IMR-90 (cell line): ENCODE data around the gene PKD1.

Source experiments
- CTCF ChIP-seq: conservative IDR thresholded peaks from 2 replicates; pipeline ENCODE4 v1.5.1; 2012; ENCODE audit warnings: mild to moderate bottlenecking, low read depth, low read length, improper control_type of control experiment
- MXI1 ChIP-seq: IDR thresholded peaks from 2 replicates; pipeline ENCODE4 v1.6.1; 2012; ENCODE audit warnings: low read depth, mild to moderate bottlenecking, low read length, moderate library complexity, borderline replicate concordance
- RFX5 ChIP-seq: IDR thresholded peaks from 2 replicates; pipeline ENCODE4 v1.8.0; 2012; ENCODE audit warnings: low read depth, mild to moderate bottlenecking, low read length, moderate library complexity

DNA sequence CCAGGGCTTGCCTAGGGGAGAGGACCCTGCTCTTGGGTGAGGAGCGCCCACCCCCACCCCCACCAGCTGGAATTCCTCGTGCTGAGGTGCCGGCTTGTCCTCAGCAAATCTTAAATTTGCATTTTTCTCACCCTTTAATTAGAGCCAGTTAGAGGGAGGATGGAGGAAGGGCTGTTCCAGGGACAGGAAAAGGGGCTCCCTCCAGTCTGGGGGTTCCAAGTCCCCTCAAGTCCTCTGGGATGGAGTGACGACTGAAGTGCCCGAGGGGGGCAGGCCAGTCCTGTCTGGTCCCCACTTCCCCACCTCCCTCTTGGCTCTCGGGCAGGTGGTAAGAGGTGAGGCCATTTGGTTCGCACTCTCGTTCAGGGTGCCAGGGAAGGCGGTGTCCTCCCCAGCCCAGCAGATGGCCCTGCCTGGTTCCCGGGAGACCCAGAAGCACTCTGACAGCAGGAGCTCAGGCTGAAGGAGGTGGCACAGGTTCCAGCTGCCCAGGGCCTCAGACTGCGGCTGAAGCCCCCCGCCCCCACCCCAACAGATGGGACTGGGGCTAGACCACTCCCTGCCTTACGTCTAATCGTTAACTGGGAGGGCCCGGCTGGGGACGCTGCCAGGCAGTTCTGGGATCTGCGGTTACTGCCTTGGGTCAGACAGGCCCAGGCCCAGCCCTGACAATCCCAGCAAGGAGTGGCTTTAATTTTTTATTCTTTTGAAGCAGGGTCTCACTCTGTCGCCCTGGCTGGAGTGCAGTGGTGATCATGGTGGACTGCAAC lies 14.9 kb upstream of the PKD1 start:
- TF ChIP-seq CTCF (no peak), MXI1 (no peak), RFX5 (no peak)
